HG02840 (cell line): ENCODE data around the gene USP32.
"Not testable (repeated sequence)": the region's sequence is repeated elsewhere in the genome, so short reads cannot be mapped to it uniquely, and the experiment has no call there.

Source experiments
- ATAC-seq: cut with Tn5 transposase; IDR thresholded peaks from one replicate; pipeline ENCODE4 v1.9.1; 2021; ENCODE audit warnings: mild to moderate bottlenecking, moderate library complexity, moderate number of reproducible peaks; ENCODE audit not compliant: unreplicated experiment, low FRiP score

The USP32 gene

DNA sequence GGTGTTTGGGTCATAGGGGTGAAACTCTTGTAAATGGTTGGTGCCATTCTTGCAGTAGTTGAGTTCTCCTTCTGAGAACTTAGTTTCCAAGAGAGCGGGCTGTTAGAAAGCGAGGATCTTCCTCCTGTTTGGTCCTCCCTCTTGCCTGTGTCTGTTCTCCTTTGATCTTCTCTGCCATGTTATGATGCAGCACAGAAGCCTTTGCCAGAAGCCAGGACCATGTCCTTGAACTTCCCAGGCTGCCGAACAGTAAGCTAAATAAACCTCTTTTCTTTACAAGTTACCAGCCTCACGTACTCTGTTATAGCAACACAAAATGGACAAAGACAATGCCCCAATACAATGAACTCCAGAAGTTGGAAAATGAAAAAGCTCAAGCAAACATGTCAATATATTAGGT lies 201.9 kb downstream of the USP32 start:
- not testable (repeated sequence) for ATAC-seq

- ATAC-seq, result no peak
Measured at GRCh38 chr17:60188759-60189158, 203.2 kb downstream of the USP32 start.

DNA sequence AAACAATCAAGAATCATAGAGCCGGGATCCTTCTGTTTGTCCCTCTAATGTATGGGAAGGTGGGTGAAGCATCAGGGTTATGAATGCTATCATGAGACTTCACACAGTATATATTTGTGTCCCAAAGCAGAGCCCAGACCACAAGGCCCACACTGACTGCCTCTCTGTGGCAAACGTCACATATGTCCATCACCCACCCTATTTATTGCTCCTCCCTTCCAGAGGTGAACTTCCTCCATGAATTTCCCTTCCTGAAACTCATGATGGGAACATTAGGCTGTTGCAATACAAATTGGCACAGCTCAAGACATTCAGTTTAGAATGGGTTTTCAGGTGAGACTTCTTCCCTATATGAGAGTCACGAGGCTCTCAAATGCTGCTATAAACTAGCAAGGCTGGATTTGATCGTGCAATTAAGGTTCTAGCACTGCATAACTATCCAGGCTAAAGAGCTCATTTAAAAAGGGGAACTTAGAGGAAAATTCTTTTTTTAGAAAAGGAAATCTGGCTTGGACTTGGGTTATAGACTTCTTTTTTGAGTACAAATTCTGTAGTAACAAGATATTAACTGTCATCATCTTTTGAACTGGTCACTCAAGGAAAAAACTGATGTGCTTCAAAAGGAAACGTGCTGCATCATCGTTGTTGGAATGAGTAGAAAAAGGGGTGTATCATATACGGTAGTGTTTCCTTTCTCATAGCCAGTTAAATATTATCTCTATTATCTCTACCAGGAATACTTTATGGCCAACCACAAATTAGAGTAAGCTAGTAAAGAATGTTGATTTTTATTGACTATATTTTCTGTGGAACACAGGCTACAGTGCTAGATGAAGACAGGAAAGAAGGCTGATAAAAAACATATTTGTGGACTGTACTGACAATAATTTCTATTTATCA lies 204.8 kb downstream of the USP32 start:
- not testable (repeated sequence) for ATAC-seq

DNA sequence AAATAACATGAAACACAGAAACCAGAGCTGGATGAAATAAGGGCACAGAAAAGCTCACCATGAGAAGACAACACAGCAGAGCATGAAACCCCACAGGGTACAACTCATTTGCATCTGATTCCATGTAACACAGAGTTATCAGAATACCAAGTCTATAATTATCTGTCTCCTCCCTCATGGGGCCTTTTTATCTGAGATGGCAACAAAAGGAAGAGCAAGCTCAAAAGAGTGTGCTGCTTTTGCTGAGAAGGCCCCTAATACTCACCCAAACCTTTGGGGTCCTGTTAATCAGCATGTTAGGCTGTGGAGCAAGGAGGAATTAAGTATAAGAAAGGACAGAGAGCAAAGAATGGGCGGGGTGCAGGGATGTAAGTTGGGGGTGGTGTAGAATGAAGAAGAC lies 205.6 kb downstream of the USP32 start:
- ATAC-seq, result not testable (repeated sequence)

- not testable (repeated sequence) for ATAC-seq
Measured at GRCh38 chr17:60180380-60180779, 211.6 kb downstream of the USP32 start.

DNA sequence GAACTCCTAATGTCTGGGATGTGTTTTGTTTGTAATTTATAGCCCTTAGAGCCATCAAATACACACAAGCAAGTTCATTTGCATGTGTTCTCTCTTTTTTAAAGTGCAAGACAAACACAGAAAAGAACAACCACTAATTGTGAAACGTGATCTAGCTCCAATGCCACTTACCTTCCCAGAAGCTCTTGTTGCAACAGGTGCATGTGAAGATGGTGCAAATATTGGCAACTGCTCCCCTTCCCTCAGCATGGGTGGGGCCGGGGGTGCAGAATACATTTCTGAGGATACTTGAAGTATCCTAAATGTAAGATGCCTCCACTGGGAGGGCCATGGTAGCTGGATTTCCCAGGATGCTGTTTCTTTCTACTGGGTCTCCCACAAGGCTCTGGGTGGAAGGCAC lies 213.8 kb downstream of the USP32 start:
- ATAC-seq, result not testable (repeated sequence)

GRCh38 chr17:60176763-60177162 lies 215.2 kb downstream of the USP32 start:
- not testable (repeated sequence) for ATAC-seq

DNA sequence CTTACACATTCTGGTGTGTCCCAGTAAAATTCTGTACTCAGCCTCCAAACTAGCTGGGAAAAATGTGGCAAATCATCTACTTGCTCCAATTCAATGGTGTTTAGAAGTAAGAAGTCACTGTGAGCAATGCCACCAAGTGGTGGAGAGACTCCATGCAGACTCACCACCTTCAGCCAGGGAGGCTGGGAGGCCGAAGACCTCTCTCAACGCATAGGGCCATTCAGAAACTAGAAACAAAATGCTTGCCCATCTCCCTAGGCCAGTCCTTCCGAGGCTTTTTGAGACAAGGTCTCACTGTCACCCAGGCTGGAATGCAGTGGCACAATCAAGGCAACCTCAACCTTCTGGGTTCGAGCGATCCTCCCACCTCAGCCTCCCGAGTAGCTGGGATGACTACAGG lies 217.2 kb downstream of the USP32 start:
- not testable (repeated sequence) for ATAC-seq

DNA sequence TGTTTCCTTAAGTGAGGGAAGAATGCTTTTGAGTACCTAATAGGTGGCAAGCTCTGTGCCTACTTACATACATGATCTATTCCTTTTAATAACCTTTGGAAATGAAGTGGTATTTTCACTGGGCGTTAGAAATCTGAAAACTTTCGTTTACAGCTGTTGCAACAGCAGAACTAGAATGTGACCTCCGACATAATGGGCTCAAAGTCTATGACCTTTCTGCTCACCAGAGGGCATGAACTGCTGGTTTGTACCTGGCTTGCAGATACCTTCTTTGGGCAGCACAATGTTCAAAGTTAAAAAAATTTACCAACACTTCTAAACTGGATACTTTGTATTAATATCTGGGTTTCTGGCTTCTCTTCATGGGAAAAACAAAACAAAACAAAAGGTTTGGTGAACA lies 217.9 kb downstream of the USP32 start:
- ATAC-seq, result no peak

DNA sequence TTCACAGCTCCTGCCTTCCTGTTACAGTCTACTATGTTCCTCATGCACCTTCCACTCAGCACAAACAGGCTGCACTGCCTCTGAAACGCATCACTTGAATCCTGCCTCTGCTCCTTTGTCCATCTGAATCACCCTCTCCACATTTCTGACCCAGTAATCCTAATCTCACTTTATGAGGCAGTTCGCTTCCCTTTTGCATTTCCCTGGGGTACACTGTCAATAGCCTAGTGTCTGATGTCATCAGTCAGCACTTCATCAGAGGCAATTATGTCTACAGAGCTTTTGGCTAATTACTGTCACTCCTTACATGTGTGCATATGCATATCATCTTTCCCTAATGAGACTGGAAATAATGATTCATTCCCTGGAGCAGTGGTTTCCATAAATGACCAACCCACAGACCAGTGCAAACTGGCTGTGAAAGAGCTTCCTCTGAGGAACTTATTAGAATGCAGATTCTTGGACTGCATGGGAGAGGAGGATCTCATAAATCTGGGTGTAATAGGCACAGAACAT lies 218.6 kb downstream of the USP32 start:
- no peak for ATAC-seq

DNA sequence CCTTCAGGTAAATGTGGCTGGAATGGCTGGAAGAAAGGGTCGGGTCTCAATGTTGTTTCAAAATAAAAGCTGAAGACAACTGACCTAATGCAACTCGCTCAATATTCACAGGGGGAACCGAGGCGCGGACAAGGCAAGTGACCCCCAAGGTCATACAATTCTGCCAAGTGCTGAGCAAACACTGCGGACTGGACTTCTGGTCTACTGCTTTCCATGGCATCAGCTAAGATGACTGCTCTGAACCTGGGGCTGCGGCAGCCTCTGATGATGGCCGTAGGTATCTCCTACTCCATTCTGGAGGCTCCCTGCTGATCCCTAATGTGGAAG lies 220.2 kb downstream of the USP32 start:
- ATAC-seq, result no peak

DNA sequence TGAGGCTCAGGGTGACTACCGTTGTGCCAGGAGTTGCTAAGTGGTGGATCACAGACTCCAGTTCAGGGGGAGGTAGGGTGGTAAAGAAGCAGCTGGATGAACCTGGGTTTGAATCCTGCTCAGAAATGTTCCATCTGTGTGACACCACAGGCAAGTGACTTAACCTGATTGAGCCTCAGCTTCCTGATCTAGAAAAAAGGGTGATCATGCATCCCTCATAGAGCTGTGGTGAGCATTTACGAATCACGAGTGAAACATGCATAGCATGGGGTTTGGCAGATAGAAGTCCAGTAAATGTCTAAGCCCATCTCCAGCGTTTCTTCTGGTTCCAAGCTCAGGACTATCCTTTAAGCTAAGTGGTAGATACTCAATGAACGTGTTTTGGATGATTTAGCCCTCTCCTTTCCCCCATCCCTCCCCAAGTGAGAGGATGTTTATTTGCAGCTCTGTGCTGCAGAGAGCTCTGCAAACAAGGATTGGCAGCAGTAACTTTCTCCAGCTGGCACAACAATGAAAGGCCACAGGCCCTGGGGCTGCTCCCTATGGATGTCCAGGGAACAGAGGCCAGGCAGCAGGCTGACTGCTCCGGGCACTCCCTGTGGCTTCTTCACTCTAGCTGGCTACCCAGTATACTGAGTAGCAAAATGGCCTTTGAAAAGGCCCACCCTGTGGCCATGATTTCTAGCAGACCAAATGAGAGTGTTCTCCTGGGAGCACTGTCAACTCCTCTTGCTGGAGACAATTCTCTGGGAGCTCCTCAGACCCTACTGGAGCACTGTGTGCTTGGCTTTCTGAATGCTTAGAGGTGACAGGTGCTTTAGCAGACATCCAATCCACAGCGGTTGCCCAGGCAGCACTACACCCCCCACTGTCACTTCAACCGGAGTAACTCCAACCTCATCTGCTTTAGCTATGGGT lies 220.8 kb downstream of the USP32 start:
- no peak for ATAC-seq

- no peak for ATAC-seq
Measured at GRCh38 chr17:60169921-60170817, 221.8 kb downstream of the USP32 start.

GRCh38 chr17:60168654-60169053 lies 223.3 kb downstream of the USP32 start:
- no peak for ATAC-seq

- ATAC-seq, result no peak
Measured at GRCh38 chr17:60167065-60167741, 224.7 kb downstream of the USP32 start.

GRCh38 chr17:60165971-60166370 lies 226.0 kb downstream of the USP32 start:
- ATAC-seq, result no peak

DNA sequence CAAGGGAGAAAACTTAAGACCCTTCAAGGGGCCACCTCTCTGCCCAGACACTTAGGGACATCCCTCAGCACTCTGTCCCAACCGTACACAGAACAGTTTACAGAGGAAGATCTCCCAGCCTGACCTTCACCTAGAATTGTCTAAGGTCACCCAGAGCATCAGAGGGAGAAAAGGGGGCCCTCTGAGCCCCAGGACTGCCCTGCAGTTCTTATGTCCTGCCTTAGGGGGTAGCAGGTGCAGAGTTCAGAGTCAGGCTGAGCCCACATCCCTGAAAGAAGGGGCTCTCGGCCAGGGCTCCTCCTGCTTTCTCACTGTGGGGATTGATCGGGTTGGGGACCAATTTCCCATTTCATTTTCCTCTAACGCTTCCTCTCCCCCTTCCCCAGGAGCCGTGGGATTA lies 226.7 kb downstream of the USP32 start:
- ATAC-seq, result no peak

GRCh38 chr17:60164697-60165096 lies 227.2 kb downstream of the USP32 start:
- ATAC-seq, result no peak

DNA sequence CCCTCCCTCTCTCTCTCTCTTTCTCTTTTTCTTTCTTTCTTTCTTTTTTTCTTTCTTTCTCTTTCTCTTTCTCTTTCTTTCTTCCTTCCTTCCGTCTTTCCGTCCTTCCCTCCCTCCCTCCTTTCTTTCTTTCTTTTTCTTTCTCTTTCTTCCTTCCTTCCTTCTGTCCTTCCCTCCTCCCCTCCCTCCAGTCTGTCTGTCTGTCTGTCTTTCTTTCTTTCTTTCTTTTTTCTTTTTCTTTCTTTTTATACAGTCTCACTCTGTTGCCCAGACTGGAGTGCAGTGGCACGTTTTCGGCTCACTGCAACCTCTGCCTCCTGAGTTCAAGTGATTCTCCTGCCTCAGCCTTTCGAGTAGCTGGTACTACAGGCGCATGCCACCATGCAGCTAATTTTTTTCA lies 227.8 kb downstream of the USP32 start:
- no peak for ATAC-seq
